ENCODE measurements around the gene MRPL2.
"Not testable (repeated sequence)": the region's sequence is repeated elsewhere in the genome, so short reads cannot be mapped to it uniquely, and the experiment has no call there.

Gene MRPL2

DNA sequence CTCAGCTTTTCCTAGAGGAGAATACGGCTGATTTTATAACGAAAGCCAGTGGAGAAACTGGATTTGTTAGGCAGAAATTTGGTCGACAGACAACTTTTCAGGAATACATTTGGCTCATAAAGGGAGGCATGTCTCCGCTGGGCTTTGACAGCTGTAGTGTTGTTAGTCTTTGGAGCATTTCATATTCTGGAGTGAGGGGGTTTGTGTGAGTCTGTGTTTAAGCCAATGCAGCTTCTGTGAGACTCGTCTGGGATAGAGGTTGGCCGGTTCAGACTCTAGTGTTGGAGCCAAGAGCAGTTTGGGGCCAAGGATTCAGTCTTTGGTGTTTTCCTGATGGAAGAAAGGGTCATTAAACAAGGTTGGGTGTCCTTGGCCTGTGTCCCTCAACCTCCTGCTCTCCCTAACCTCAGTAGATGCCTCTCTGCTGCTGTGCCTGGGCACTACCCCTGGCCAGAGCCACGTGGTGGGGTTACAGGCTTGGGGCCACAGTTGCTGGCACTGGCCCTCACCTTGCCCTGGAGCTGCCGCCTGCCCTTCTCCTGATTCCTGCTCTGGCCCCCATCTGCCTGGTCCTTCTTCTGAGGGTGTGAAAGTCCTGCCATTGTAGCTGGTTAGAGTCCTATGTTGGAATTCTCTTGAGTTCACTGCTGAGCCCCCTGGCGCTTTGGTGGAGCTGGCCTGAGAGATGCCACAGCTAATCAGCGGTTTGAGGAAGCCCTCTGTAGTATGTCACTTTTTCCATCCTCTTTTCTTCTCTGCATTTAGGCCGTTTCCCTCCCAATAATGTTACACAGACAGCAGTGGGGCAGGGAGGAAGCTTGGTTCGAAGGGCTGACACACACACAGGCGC lies 23.8 kb upstream of the MRPL2 start:
- TF ChIP-seq, protein P1, sequence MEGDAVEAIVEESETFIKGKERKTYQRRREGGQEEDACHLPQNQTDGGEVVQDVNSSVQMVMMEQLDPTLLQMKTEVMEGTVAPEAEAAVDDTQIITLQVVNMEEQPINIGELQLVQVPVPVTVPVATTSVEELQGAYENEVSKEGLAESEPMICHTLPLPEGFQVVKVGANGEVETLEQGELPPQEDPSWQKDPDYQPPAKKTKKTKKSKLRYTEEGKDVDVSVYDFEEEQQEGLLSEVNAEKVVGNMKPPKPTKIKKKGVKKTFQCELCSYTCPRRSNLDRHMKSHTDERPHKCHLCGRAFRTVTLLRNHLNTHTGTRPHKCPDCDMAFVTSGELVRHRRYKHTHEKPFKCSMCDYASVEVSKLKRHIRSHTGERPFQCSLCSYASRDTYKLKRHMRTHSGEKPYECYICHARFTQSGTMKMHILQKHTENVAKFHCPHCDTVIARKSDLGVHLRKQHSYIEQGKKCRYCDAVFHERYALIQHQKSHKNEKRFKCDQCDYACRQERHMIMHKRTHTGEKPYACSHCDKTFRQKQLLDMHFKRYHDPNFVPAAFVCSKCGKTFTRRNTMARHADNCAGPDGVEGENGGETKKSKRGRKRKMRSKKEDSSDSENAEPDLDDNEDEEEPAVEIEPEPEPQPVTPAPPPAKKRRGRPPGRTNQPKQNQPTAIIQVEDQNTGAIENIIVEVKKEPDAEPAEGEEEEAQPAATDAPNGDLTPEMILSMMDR (IDR thresholded peaks at IDR 0.05; ENCODE audit: low read depth, low read length), result no peak
- no peak for DNase-seq (ENCODE audit: low read depth in 2 of 2)
- no peak overlapping the region for H3K4me3 ChIP-seq (replicated peaks in 1 of 2; ENCODE audit: low read depth in 2 of 2, low read length in 2 of 2)

DNA sequence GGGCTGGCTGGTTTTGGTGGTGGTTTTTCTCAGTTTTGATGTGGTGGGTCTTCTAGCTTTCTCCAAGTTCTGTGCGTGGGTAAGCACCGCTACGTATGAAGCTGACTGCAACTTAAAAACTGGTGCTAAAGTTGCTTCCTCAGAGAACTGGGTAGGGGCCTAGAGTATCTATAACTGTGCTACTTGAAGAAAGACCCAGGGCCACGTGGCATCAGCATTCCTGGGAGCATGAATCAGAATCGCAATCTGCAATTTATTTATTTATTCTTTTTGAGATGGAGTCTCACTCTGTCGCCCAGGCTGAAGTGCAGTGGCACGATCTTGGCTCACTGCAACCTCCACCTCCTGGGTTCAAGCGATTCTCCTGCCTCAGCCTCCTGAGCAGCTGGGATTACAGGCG lies 22.7 kb upstream of the MRPL2 start:
- not testable (repeated sequence) for H3K4me3 ChIP-seq (replicated peaks in 1 of 2; ENCODE audit: low read depth in 2 of 2, low read length in 2 of 2); DNase-seq (ENCODE audit: low read depth in 2 of 2)

DNA sequence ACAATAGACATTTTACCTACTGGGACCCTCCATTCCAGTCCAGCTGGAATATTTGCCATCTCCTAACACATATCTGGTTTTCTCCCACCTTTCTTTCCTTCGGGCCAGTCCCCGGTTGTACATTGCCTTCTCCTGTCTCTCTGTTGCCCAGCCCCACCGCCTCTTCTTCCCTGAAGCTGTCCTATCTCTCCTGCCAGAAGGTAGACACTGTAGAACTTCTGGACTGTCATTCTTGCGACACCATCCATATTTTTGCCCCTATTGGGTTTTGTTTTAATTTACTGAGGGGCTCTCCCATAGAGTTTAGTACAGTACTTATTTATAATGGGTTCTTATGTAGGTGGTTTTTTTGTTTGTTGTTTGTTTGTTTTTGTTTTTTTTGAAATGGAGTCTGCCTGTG lies 21.8 kb upstream of the MRPL2 start:
- no peak for DNase-seq (ENCODE audit: low read depth in 2 of 2)
- TF ChIP-seq, protein P1 (IDR thresholded peaks at IDR 0.05; ENCODE audit: low read depth, low read length), result no peak
- no peak overlapping the region for H3K4me3 ChIP-seq (replicated peaks in 1 of 2; ENCODE audit: low read depth in 2 of 2, low read length in 2 of 2)

DNA sequence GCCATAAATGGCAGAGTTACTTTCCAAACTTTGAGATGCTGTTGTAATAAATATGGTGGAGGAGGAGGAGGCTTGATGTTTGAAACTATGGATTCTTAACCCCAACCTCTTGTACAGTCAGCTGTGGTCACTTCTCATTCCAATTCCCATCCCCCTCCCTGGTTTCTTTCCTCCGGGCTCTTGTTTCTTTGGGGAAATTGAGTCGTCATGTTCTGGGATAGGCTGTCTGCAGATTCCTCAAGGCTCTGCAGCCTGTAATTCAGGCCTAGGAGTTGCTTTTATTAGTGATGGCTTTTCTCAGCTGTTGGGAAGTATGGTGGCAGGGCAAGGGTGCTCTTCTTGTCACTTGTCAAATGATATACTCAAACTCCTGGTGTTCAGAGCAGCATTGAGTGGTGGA lies 19.5 kb upstream of the MRPL2 start:
- TF ChIP-seq, protein P1 (IDR thresholded peaks at IDR 0.05; ENCODE audit: low read depth, low read length), result no peak
- no peak overlapping the region for H3K4me3 ChIP-seq (replicated peaks in 1 of 2; ENCODE audit: low read depth in 2 of 2, low read length in 2 of 2)
- peak in 1 of 2 donors; percentile 35 for DNase-seq (ENCODE audit: low read depth in 2 of 2)

DNA sequence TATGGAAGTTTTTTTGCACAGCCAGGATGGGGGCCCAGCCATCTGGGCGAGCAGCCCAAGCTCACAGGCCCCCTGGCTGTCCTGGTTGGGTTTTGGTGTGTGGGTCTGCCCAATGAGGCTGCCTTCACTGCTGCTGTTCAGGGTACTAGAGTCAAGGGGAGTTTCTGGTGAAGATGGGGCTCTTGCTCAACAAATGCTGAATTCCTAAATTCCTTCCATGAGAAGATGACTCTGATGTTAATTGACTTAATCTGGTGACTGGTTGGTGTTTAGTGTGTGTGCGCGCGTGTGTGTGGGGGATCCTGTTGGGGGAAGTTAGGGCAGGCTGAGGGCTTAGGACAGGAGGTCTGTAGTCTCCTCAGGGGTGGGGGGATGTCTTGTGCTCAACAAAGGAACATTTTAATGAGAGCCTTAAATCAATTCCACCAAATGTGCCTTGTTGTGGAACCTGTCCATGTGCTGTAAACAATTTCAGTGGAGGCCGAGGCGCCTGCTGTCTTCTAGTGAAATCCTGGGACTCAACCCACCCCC lies 18.8 kb upstream of the MRPL2 start:
- TF ChIP-seq, protein P1 (IDR thresholded peaks at IDR 0.05; ENCODE audit: low read depth, low read length), result no peak
- H3K4me3 ChIP-seq (replicated peaks in 1 of 2; ENCODE audit: low read depth in 2 of 2, low read length in 2 of 2), result no peak overlapping the region
- peak in 1 of 2 donors; percentile 62 for DNase-seq (ENCODE audit: low read depth in 2 of 2)

DNA sequence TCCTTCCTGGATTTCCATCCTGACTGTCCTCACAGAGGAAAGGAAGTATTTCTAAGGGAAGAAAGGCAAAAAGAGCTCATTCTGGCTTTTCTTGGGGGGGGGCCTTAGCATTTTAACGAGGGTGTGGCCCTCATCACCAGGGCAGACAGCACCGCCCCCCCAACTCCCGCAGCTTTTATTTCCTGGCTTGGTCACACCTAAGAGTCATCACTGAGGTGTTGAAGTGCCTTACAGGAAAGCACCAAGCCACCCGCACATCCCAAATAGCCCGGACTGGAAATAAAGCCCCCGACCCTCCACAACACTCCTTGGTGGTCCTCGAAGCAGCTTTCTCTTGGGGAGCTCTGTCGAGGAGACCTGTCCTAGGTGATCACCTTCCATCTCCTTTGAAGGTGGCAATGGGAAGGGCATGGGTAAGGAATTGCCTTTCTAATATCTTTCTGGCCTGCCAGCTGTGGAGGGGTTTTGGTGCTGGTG lies 18.1 kb upstream of the MRPL2 start:
- DNase-seq (ENCODE audit: low read depth in 2 of 2), result no peak
- TF ChIP-seq, protein P1 (IDR thresholded peaks at IDR 0.05; ENCODE audit: low read depth, low read length), result no peak
- H3K4me3 ChIP-seq (replicated peaks in 1 of 2; ENCODE audit: low read depth in 2 of 2, low read length in 2 of 2), result peak overlapping the region; percentile 75 to 96

DNA sequence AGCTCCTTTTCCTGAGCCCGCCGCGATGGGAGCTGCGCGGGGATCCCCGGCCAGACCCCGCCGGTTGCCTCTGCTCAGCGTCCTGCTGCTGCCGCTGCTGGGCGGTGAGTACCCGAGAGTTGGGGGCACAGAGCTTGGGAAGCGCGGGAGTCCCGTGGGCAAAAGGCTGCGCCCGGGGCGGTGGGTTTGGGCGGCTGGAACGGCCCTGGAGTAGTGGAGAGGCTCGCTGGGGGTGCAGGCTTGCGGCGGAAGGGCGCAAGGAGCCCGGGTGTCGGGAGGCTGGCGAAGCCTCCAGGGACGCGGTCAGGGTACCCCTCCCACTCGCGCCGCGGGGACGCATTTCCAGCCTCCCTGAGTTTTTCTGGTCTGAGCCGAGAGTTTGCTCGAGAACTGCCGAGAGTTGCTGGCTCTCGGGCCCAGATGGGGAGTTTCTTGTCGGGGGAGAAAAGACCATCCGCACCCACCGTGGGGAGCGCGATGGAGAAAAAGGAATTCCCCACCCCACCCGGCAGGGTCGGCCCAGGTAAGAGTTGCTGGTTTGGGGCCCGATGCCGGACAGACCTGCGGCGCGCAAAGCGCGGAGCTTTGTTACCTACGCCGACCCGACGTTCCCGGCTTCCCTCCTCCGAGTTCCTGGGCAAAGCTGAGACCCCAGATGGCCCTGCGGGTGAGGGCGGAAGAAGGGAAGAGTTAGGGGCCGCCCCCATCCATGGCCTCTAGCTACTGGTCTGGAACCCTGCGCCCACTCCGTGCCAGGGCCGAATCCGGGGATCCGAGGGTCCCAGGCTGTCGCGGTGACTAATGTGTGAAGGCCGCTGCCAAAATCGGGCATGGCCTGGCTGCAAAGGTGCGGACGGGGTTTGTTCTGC lies 17.5 kb upstream of the MRPL2 start:
- TF ChIP-seq, protein P1 (IDR thresholded peaks at IDR 0.05; ENCODE audit: low read depth, low read length), result no peak
- peak; percentile 43 to 47 for DNase-seq (ENCODE audit: low read depth in 2 of 2)
- H3K4me3 ChIP-seq (replicated peaks in 1 of 2; ENCODE audit: low read depth in 2 of 2, low read length in 2 of 2), result peak overlapping the region; percentile 75 to 96
